GM03348 (cell line): ENCODE measurements around the gene SELENOW.

Experiments used
- DNase-seq: peaks from one replicate; pipeline ENCODE4 v3.0.0; 2012; ENCODE audit warnings: low spot score

SELENOW gene

DNA sequence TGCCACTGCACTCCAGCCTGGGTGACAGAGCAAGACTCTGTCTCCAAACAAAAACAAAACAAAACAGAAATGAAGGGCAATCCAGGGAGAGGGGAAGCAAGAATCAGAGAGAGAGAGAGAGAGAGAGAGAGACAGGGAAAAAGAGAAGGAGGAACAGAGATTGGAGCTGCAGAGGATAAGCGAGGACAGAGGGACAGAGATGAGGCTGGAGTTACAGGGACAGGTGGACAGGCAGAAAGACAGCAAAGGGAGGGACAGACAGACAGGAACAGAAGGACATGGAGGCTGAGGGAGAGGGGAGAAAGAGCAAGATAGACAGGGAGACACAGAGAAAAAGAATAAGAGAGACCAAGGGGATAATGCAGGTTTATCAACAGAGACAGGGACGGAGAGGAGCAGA is 41.9 kb downstream of the SELENOW start:
- DNase-seq = no peak

DNA sequence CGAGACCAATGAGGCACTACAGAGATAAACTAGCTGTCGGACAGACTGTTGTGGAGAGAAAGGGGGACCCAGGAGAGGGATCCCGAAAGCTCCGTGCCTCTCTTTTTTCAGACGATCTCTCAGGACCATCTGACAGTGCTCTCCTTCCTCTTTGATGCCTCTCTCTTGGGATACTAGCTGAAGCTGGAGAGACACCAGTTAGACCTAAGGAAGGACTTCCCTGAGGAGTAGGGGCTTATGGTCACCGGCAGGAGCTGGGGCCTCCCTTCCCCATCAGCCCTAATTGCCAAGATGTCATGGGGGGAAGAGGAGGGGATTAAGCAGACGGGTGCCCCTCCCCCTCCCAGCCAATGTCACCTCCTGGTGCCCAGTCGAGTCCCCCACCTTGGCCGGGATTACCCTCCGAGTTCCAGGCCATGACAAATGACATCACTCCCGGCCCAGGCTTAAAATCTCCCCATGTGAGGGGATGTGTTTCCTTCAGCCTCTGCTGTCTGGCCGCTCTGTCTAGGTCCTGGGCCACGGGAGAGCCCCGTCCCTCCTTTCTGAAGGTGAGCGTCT is 43.0 kb downstream of the SELENOW start, which contains the start of gene CRX:
CRX (plus strand) TSS at position 478 of the 561 bp plus-strand sequence. CDS start 12,507 bp downstream, outside the sequence.
- no peak for DNase-seq

DNA sequence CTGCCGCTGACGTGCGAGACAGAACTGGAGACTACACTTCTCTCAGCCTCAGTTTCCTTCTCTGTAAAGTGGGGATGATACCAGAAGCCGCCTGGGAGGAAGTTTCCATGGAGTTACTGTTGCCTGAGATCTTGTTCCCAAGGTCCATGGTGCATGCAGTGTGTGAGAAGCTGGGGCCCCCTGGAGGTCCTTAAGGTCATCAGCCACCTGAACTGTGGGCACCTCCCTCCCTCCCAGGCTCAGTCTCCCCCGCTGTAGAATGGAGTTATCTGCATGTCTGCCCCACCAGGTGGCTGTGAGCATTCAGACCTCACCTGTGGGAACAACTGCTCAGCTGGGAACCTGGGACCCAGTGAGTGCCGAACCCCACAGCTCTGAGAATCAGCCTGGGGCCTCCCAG is 45.9 kb downstream of the SELENOW start:
- no peak for DNase-seq

DNA sequence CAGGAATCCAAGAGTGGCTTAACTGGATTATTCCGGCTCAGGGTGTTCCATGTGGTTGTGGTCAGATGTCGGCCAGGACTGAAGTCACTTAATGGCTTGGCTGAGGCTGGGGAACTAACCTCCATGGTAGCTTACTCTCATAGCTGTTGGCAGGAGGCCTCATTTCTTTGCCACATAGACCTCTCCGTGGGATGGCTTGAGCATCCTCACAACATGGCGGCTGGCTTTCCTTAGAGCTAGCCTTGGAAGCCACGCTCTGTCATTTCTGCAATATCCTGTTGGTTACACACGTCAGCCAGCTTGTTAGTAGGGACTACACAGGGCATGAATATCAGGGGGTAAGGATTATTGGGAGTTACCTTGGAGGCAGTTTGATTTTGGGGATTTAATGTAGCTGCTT is 48.3 kb downstream of the SELENOW start:
- DNase-seq = no peak

DNA sequence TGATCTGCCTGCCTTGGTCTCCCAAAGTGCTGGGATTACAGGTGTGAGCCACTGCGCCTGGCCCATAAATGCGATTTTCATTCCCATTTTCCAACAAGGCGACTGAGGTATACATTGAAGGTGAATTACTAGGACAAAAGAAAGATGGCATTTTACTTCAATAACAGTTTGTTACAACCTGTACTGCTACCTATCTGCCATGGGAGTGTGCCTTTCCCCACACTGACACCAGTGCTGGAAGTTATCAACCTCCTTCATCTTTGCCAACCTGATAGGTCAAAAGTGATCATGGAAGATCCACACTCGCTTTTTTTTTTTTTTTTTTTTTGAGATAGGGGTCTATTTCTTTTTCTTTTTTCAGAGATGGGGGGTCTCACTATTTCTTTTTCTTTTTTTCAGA is 54.2 kb downstream of the SELENOW start:
- no peak for DNase-seq
